Lower lobe of right lung (tissue), 2 donors: ENCODE results near the gene B4GALNT1. TPM values are rescaled to one million over a fixed set of nuclear protein-coding genes. Genes with fewer than 3 reads are reported as not detected.

Source experiments
- ATAC-seq, 2 donors: fragments of 200-7000 bp; cut with Tn5 transposase; one replicate each; pipeline ENCODE4 v1.9.1; 2020 to 2022; ENCODE audit warnings: mild to moderate bottlenecking in 2 of 2, moderate library complexity in 2 of 2
- DNase-seq: peaks from one replicate; pipeline ENCODE4 v3.0.0-alpha.2; 2020
- H3K27ac ChIP-seq: fragments of 200-600 bp; one replicate; pipeline ENCODE4 v1.8.0; 2022
- H3K27me3 ChIP-seq: fragments of 200-600 bp; one replicate; pipeline ENCODE4 v1.8.0; 2022; ENCODE audit warnings: low read depth
- H3K36me3 ChIP-seq: fragments of 200-600 bp; one replicate; pipeline ENCODE4 v1.8.0; 2022; ENCODE audit warnings: mild to moderate bottlenecking
- H3K4me1 ChIP-seq: fragments of 200-600 bp; one replicate; pipeline ENCODE4 v1.8.0; 2022
- H3K4me3 ChIP-seq: fragments of 200-600 bp; one replicate; pipeline ENCODE4 v1.8.0; 2022; ENCODE audit warnings: mild to moderate bottlenecking
- H3K9me3 ChIP-seq: fragments of 200-600 bp; one replicate; pipeline ENCODE4 v1.8.0; 2022
- CTCF ChIP-seq: fragments of 200-600 bp; IDR thresholded peaks from one replicate; pipeline ENCODE4 v1.8.0; 2022; ENCODE audit warnings: antibody characterized with exemption, mild to moderate bottlenecking
- intact Hi-C: fragments of 100-400 bp; cut with DNase I; formaldehyde crosslinking; loops from one replicate; pipeline ENCODE4 v1.11.0; 2022
- total RNA-seq: library from RNA; stranded (reverse); fragmentation: NEBNext Ultra II Directional; extraction: Animal tissue kit (Norgen Biotek cat#: 25700); gene quantifications from one replicate; pipeline ENCODE4 v1.2.1, GENCODE V29; 2021
- donor health status: DM: no; HTN: yes; CAD: no; lungs with severe emphysema.

The B4GALNT1 gene
- total RNA-seq, 1 donor from 2014 or later, result 0.89 TPM

DNA sequence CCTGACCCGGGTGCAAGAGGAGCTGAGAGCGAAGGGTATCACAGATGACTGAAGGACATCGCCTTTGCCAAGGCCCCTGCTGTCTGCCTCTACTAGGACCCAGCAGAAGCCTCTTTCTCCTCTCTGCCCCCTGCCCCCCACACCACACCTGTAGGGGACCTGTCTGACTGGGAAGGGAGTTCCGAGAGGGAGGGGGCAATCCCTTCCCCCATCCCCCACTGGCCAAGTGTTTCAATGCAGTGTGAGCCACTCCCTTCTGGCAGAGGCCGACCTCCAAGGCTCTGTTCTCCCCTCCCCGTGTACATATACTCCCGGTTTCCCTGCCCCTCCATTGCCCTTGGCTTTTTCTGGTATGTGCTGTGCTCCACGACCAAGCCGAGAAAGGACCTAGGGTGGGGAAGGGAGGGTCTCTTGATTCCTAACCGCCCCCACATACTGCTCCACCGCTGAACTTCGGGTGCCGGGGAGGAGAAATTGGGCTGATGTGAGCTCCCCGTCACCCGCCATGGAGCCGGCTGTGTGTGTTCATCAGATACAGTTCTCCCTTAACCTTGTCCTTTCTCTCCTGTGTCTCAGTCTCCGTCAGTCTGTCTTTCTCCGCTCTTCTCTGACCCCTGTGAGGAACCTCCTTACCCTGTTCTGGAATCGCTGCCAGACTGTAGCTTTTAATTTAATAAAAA lies 23.8 kb downstream of the B4GALNT1 start:
- DNase-seq, result no peak
- H3K27me3 ChIP-seq, result peaks cover 22% of the 10 kb centered on the region
- H3K27ac ChIP-seq, result peak overlapping the region; percentile 36
- intact Hi-C loops, result no loop called here
- ATAC-seq, result no peak
- TF ChIP-seq CTCF, result no peak
- peaks cover 17% of the 10 kb centered on the region for H3K36me3 ChIP-seq
- H3K4me3 ChIP-seq, result no peak overlapping the region
- H3K9me3 ChIP-seq, result no peaks in the 10 kb centered on the region
- H3K4me1 ChIP-seq, result peaks cover 28% of the 10 kb centered on the region

GRCh38 chr12:57607958-57608663 lies 24.9 kb downstream of the B4GALNT1 start:
- H3K36me3 ChIP-seq, result peaks cover 17% of the 10 kb centered on the region
- H3K4me1 ChIP-seq, result peaks cover 37% of the 10 kb centered on the region
- intact Hi-C loops, result no loop called here
- no peaks in the 10 kb centered on the region for H3K9me3 ChIP-seq
- peaks cover 21% of the 10 kb centered on the region for H3K27me3 ChIP-seq
- no peak for TF ChIP-seq CTCF
- no peak overlapping the region for H3K27ac ChIP-seq
- DNase-seq, result no peak
- no peak overlapping the region for H3K4me3 ChIP-seq
- ATAC-seq, result no peak

GRCh38 chr12:57606821-57607220 lies 26.2 kb downstream of the B4GALNT1 start:
- Histone ChIP-seq H3K27me3 (peaks cover 10% of the 10 kb centered on the region), H3K27ac (no peak overlapping the region), H3K4me1 (peaks cover 33% of the 10 kb centered on the region), H3K9me3 (no peaks in the 10 kb centered on the region), H3K36me3 (peaks cover 21% of the 10 kb centered on the region), H3K4me3 (no peak overlapping the region)
- no peak for TF ChIP-seq CTCF
- DNase-seq (no peak), ATAC-seq (no peak)
- intact Hi-C loops, result no loop called here

DNA sequence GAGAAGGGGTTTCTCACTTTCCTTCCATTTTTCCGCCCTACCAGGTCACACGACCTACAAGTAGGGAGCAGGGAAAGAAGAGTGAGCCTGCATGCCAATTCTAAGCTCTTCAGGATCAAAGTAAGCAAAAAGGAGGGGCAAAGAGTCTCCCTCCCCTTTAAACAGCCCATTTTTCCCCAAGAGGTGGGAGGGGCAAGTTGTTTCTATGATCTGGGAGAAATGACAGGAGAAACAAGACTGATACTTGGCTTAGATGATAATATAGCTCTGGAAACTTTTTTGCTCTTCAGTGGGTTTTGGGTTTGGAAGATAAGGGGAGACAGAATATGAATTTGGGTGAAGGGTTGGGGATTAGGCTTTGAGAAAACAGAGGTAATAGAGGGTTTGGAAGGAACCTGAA lies 26.6 kb downstream of the B4GALNT1 start:
- Histone ChIP-seq H3K4me1 (peaks cover 29% of the 10 kb centered on the region), H3K27ac (no peak overlapping the region), H3K36me3 (peaks cover 25% of the 10 kb centered on the region), H3K4me3 (no peak overlapping the region), H3K9me3 (no peaks in the 10 kb centered on the region), H3K27me3 (peaks cover 6% of the 10 kb centered on the region)
- DNase-seq, result no peak
- TF ChIP-seq CTCF, result no peak
- ATAC-seq, result no peak
- intact Hi-C loops, result no loop called here

GRCh38 chr12:57605811-57606311 lies 27.1 kb downstream of the B4GALNT1 start:
- intact Hi-C loops, result no loop called here
- no peak overlapping the region for H3K27ac ChIP-seq
- no peak for TF ChIP-seq CTCF
- peaks cover 23% of the 10 kb centered on the region for H3K4me1 ChIP-seq
- peaks cover 4% of the 10 kb centered on the region for H3K27me3 ChIP-seq
- ATAC-seq, result no peak
- peaks cover 31% of the 10 kb centered on the region for H3K36me3 ChIP-seq
- H3K4me3 ChIP-seq, result peak overlapping the region; percentile 65
- H3K9me3 ChIP-seq, result no peaks in the 10 kb centered on the region
- DNase-seq, result no peak
